HepG2 (cell line): Measurements from ENCODE around the gene REPIN1. TPM values are rescaled to one million over a fixed set of nuclear protein-coding genes. Genes with fewer than 3 reads are reported as not detected.

Experiments used
- ADNP ChIP-seq: sonication (generic); formaldehyde crosslinking; IDR thresholded peaks from 2 replicates; pipeline ENCODE4 v1.4.0; 2020; ENCODE audit warnings: missing genetic modification reagents
- ARHGAP35 ChIP-seq: sonication (generic); formaldehyde crosslinking; IDR thresholded peaks from 2 replicates; pipeline ENCODE4 v1.9.0; 2022; ENCODE audit warnings: mild to moderate bottlenecking, inconsistent platforms, moderate library complexity, missing genetic modification reagents, borderline replicate concordance
- ARNTL ChIP-seq: sonication (generic); formaldehyde crosslinking; IDR thresholded peaks from 2 replicates; pipeline ENCODE4 v1.4.0; 2020; ENCODE audit warnings: mild to moderate bottlenecking, missing genetic modification reagents
- ATF3 ChIP-seq: sonication (generic); formaldehyde crosslinking; IDR thresholded peaks from 2 replicates; pipeline ENCODE4 v1.4.0; 2020; ENCODE audit warnings: missing genetic modification reagents
- ATF7-NPFF ChIP-seq: sonication (generic); formaldehyde crosslinking; IDR thresholded peaks from 2 replicates; pipeline ENCODE4 v1.8.1; 2023; ENCODE audit warnings: mild to moderate bottlenecking, low read depth, missing genetic modification reagents, moderate library complexity
- CCDC6 ChIP-seq: sonication (generic); formaldehyde crosslinking; IDR thresholded peaks from 2 replicates; pipeline ENCODE4 v1.8.1; 2022; ENCODE audit warnings: mild to moderate bottlenecking, missing genetic modification reagents, moderate library complexity
- CENPT ChIP-seq: sonication (generic); formaldehyde crosslinking; IDR thresholded peaks from 2 replicates; pipeline ENCODE4 v1.8.0; 2022; ENCODE audit warnings: low read depth, mild to moderate bottlenecking, moderate library complexity, missing genetic modification reagents
- KAT2B ChIP-seq: fragments of 150-350 bp; IDR thresholded peaks from 2 replicates; pipeline ENCODE4 v1.6.1; 2014; ENCODE audit warnings: low read depth, low read length, borderline replicate concordance
- KLF9 ChIP-seq: IDR thresholded peaks from 2 replicates; pipeline ENCODE4 v1.6.1; 2016; ENCODE audit warnings: low read depth
- MYPOP ChIP-seq: sonication (generic); formaldehyde crosslinking; IDR thresholded peaks from 2 replicates; pipeline ENCODE4 v1.8.1; 2023; ENCODE audit warnings: mild to moderate bottlenecking, moderate library complexity, missing genetic modification reagents
- PITX1 ChIP-seq: sonication (generic); formaldehyde crosslinking; IDR thresholded peaks from 2 replicates; pipeline ENCODE4 v1.5.1; 2020; ENCODE audit warnings: mild to moderate bottlenecking, missing genetic modification reagents
- RFX3 ChIP-seq: IDR thresholded peaks from 2 replicates; pipeline ENCODE4 v1.6.1; 2016; ENCODE audit warnings: missing biosample characterization, missing genetic modification reagents
- SP5 ChIP-seq: IDR thresholded peaks from 2 replicates; pipeline ENCODE4 v1.6.1; 2016; ENCODE audit warnings: low read depth, borderline replicate concordance
- TBX3 ChIP-seq: fragments of 450-650 bp; IDR thresholded peaks from 2 replicates; pipeline ENCODE4 v1.6.1; 2017; ENCODE audit warnings: antibody characterized with exemption, mild to moderate bottlenecking, inconsistent platforms, borderline replicate concordance
- XRCC5 ChIP-seq: fragments of 200-400 bp; formaldehyde crosslinking; optimal IDR thresholded peaks from 2 replicates; pipeline ENCODE3; 2017; ENCODE audit warnings: mild to moderate bottlenecking, low read length
- ZNF576 ChIP-seq: sonication (generic); formaldehyde crosslinking; IDR thresholded peaks from 2 replicates; pipeline ENCODE4 v1.4.0; 2020; ENCODE audit warnings: mild to moderate bottlenecking, missing genetic modification reagents
- ZNF629 ChIP-seq: sonication (generic); formaldehyde crosslinking; conservative IDR thresholded peaks from 2 replicates; pipeline ENCODE4 v1.5.0; 2020; ENCODE audit warnings: missing genetic modification reagents
- ZNF784 ChIP-seq: sonication (generic); formaldehyde crosslinking; IDR thresholded peaks from 2 replicates; pipeline ENCODE4 v1.5.1; 2020; ENCODE audit warnings: missing genetic modification reagents, mild to moderate bottlenecking, borderline replicate concordance
- ZNF839 ChIP-seq: sonication (generic); formaldehyde crosslinking; IDR thresholded peaks from 2 replicates; pipeline ENCODE4 v1.4.0; 2020; ENCODE audit warnings: missing genetic modification reagents, mild to moderate bottlenecking, borderline replicate concordance
- ZSCAN21 ChIP-seq: sonication (generic); formaldehyde crosslinking; IDR thresholded peaks from 2 replicates; pipeline ENCODE4 v1.8.0; 2022; ENCODE audit warnings: mild to moderate bottlenecking, missing genetic modification reagents, moderate library complexity, borderline replicate concordance
- polyA plus RNA-seq, 8 experiments: library from polyadenylated mRNA; depleted of rRNA in 3 of 8; stranded (reverse) in 7 of 8; unstranded in 1 of 8; fragments of >200 nt; fragmentation: Illumina TruSeq in 4 of 8; extraction: Trizol in 4 of 8; gene quantifications; 2 replicates each; pipeline versions ENCODE4 v1.2.1 to v1.2.3, GENCODE V29; 2011 to 2016; ENCODE audit warnings: low read depth in 4 of 8, missing spikeins in 1 of 8, mixed read lengths in 1 of 8; ENCODE audit not compliant: insufficient read depth in 1 of 8
- total RNA-seq, 5 experiments: library from RNA; depleted of rRNA; stranded (reverse); fragments of >200 nt; fragmentation: Illumina TruSeq; extraction: Trizol; gene quantifications; 2 replicates each; pipeline ENCODE4 v1.2.3, GENCODE V29; 2016; ENCODE audit warnings: low read depth in 1 of 5
- TF ChIP-seq, protein P1 (sequence below): sonication (generic); formaldehyde crosslinking; IDR thresholded peaks from 2 replicates; pipeline ENCODE4 v1.8.0; 2022; ENCODE audit warnings: missing genetic modification reagents, mild to moderate bottlenecking, borderline replicate concordance
- TF ChIP-seq, protein P2 (sequence below): sonication (generic); formaldehyde crosslinking; IDR thresholded peaks from 2 replicates; pipeline ENCODE4 v1.5.1; 2020; ENCODE audit warnings: missing genetic modification reagents, mild to moderate bottlenecking, borderline replicate concordance

Gene REPIN1
- total and polyA plus RNA-seq, 2 of the 13 experiments (the other 11 are each of a cell fraction or from before 2014, with no cell fraction given), result 69.9 to 108 TPM

GRCh38 chr7:150322833-150323681, 45.6 kb upstream of the REPIN1 start, which contains the start of the genes ACTR3C and LRRC61 (continued):
- TF ChIP-seq KAT2B, result no peak
- TF ChIP-seq ZNF784 (CRISPR knock-in tag), result peak; percentile 90; the same call in 1 of the 2 replicates
- peak; percentile 76; the same call in 1 of the 2 replicates for TF ChIP-seq ZSCAN21 (CRISPR knock-in tag)
- peak; percentile 85; the same call in 1 of the 2 replicates for TF ChIP-seq ZNF576 (CRISPR knock-in tag)
- peak; percentile 93 for TF ChIP-seq MYPOP
- TF ChIP-seq ATF3 (CRISPR knock-in tag), result peak; percentile 28; the same call in 1 of the 2 replicates
- TF ChIP-seq, protein P1, sequence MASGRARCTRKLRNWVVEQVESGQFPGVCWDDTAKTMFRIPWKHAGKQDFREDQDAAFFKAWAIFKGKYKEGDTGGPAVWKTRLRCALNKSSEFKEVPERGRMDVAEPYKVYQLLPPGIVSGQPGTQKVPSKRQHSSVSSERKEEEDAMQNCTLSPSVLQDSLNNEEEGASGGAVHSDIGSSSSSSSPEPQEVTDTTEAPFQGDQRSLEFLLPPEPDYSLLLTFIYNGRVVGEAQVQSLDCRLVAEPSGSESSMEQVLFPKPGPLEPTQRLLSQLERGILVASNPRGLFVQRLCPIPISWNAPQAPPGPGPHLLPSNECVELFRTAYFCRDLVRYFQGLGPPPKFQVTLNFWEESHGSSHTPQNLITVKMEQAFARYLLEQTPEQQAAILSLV, result peak; percentile 83; the same call in 1 of the 2 replicates
- no peak; the same call in 1 of the 2 replicates for TF ChIP-seq ARHGAP35 (CRISPR knock-in tag)
- TF ChIP-seq ZNF839 (CRISPR knock-in tag), result peak; percentile 96; the same call in 1 of the 2 replicates
- TF ChIP-seq KLF9 (CRISPR knock-in tag), result 0 out of 2 replicates have a peak, but pooled peaks have one; percentile 56
- TF ChIP-seq CENPT (CRISPR knock-in tag), result no peak
- TF ChIP-seq ARNTL (CRISPR knock-in tag), result peak; percentile 79; the same call in 1 of the 2 replicates
- TF ChIP-seq SP5 (CRISPR knock-in tag), result 0 out of 2 replicates have a peak, but pooled peaks have one; percentile 41
- no peak for TF ChIP-seq RFX3 (CRISPR knock-in tag)
- peak; percentile 56 for TF ChIP-seq XRCC5
- TF ChIP-seq CCDC6 (CRISPR knock-in tag), result peak; percentile 98
- no peak for TF ChIP-seq ADNP (CRISPR knock-in tag)
- peak; percentile 93 for TF ChIP-seq ATF7-NPFF (CRISPR knock-in tag)
- TF ChIP-seq PITX1 (CRISPR knock-in tag), result peak; percentile 67
- no peak for TF ChIP-seq TBX3
- TF ChIP-seq ZNF629 (CRISPR knock-in tag), result no peak
- TF ChIP-seq, protein P2, sequence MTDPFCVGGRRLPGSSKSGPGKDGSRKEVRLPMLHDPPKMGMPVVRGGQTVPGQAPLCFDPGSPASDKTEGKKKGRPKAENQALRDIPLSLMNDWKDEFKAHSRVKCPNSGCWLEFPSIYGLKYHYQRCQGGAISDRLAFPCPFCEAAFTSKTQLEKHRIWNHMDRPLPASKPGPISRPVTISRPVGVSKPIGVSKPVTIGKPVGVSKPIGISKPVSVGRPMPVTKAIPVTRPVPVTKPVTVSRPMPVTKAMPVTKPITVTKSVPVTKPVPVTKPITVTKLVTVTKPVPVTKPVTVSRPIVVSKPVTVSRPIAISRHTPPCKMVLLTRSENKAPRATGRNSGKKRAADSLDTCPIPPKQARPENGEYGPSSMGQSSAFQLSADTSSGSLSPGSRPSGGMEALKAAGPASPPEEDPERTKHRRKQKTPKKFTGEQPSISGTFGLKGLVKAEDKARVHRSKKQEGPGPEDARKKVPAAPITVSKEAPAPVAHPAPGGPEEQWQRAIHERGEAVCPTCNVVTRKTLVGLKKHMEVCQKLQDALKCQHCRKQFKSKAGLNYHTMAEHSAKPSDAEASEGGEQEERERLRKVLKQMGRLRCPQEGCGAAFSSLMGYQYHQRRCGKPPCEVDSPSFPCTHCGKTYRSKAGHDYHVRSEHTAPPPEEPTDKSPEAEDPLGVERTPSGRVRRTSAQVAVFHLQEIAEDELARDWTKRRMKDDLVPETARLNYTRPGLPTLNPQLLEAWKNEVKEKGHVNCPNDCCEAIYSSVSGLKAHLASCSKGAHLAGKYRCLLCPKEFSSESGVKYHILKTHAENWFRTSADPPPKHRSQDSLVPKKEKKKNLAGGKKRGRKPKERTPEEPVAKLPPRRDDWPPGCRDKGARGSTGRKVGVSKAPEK (CRISPR knock-in tag), result no peak
